Panc1 (cell line): ENCODE measurements around the gene DLG5. TPM values are rescaled to one million over a fixed set of nuclear protein-coding genes. Genes with fewer than 3 reads are reported as not detected.

ENCODE experiments used
- ATAC-seq: fragments of 200-7000 bp; cut with Tn5 transposase; 2 replicates; pipeline ENCODE4 v1.9.1; 2020; ENCODE audit warnings: mild to moderate bottlenecking, moderate library complexity
- BruUV-seq: library from RNA; stranded (reverse); fragments of 400-500 nt; replicated peaks from 2 replicates; lab custom pipeline; 2021; lab: Mats Ljungman, UMichigan
- CTCF ChIA-PET: fragments of 300-600 bp; sonication (Branson Sonifier 250); formaldehyde crosslinking; loops from one replicate; lab custom pipeline; 2022; ENCODE audit warnings: antibody characterized with exemption; lab: Charles Lee
- POLR2A ChIA-PET: fragments of 300-600 bp; sonication (Branson Sonifier 250); formaldehyde crosslinking; loops from one replicate; lab custom pipeline; 2022; ENCODE audit warnings: antibody characterized with exemption; lab: Charles Lee
- DNase-seq: peaks from one replicate; pipeline ENCODE4 v3.0.0-alpha.2; 2010; ENCODE audit warnings: low read depth, low spot score
- H3K27ac ChIP-seq: 2 replicates; pipeline ENCODE4 v1.5.1; 2011; ENCODE audit warnings: mild to moderate bottlenecking, low read length, inconsistent platforms
- H3K27me3 ChIP-seq: fragments of 200-500 bp; sonication (Bioruptor generic); 2 replicates; pipeline ENCODE4 v1.6.0; 2014; ENCODE audit warnings: low read length, inconsistent platforms; ENCODE audit not compliant: control insufficient read depth, insufficient read depth
- H3K36me3 ChIP-seq: fragments of 200-500 bp; sonication (Bioruptor generic); 2 replicates; pipeline ENCODE4 v1.5.1; 2014; ENCODE audit warnings: inconsistent platforms, mild to moderate bottlenecking, low read length, moderate library complexity; ENCODE audit not compliant: control insufficient read depth, insufficient read depth
- H3K4me1 ChIP-seq: 2 replicates; pipeline ENCODE4 v1.5.1; 2011; ENCODE audit warnings: inconsistent platforms, mild to moderate bottlenecking, low read length, moderate library complexity; ENCODE audit not compliant: control insufficient read depth, insufficient read depth
- H3K4me3 ChIP-seq, 2 experiments: 2 replicates each; pipeline ENCODE4 v1.5.1; 2011 to 2012; ENCODE audit warnings: low read depth in 2 of 2, low read length in 2 of 2, mild to moderate bottlenecking in 2 of 2, inconsistent platforms in 1 of 2, moderate library complexity in 1 of 2
- H3K9me3 ChIP-seq: fragments of 200-500 bp; sonication (Bioruptor generic); 2 replicates; pipeline ENCODE4 v1.5.1; 2014; ENCODE audit warnings: low read depth, mild to moderate bottlenecking, inconsistent platforms, low read length, moderate library complexity; ENCODE audit not compliant: control insufficient read depth, insufficient read depth
- POLR2AphosphoS5 ChIP-seq: IDR thresholded peaks from 2 replicates; pipeline ENCODE4 v1.6.1; 2012; ENCODE audit warnings: mild to moderate bottlenecking, low read depth, low read length, moderate library complexity
- SIN3A ChIP-seq: IDR thresholded peaks from 2 replicates; pipeline ENCODE4 v1.6.1; 2012; ENCODE audit warnings: low read depth, mild to moderate bottlenecking, low read length, moderate library complexity, borderline replicate concordance; ENCODE audit not compliant: insufficient read depth
- TCF7L2 ChIP-seq: IDR thresholded peaks from 2 replicates; pipeline ENCODE4 v1.6.1; 2011; ENCODE audit warnings: mild to moderate bottlenecking, low read depth, low read length, inconsistent platforms
- in situ Hi-C: cut with HindIII; loops from 2 replicates; pipeline ENCODE4 v1.10.0; 2016; ENCODE audit warnings: low sequenced_read_pairs, low pct_unique_long_range_greater_than_20kb
- intact Hi-C: fragments of 100-400 bp; cut with micrococcal nuclease; formaldehyde crosslinking; loops from one replicate; pipeline ENCODE4 v1.10.0; 2022; ENCODE audit not compliant: unreplicated experiment
- total RNA-seq: library from RNA; stranded (reverse); gene quantifications from one replicate; pipeline ENCODE4 v1.2.1, GENCODE V29; 2021; ENCODE audit not compliant: unreplicated experiment
- TF ChIP-seq, protein P1 (sequence below): fragments of 450-650 bp; IDR thresholded peaks from 2 replicates; pipeline ENCODE4 v1.5.1; 2017; ENCODE audit warnings: mild to moderate bottlenecking
- TF ChIP-seq, protein P2 (sequence below), 2 experiments: IDR thresholded peaks; 2 replicates each; pipeline ENCODE4 v1.6.1; 2011 to 2012; ENCODE audit warnings: low read depth in 2 of 2, control low read depth in 1 of 2, low read length in 1 of 2, mild to moderate bottlenecking in 1 of 2, moderate library complexity in 1 of 2; ENCODE audit not compliant: insufficient read depth in 1 of 2

Gene DLG5
- total RNA-seq, 1 experiment from 2014 or later: 85.6 TPM

DNA sequence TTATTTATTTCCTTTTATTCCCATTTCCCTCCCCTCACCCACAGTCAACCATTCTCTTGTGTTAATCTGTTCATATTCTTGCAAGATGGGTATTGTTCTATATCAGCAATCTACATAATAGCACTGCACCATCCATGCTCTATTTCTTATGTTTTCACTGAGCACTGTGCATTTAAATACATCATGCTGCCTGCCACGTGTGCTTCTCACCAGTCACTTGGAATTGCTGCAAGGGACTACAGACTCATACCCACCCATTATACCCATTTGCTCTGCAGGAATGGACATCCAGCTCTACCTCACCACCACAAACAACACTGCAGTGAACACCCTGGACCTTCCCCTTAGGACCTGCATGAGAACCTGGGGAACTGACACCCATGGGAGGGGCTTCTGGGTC is 20.8 kb downstream of the DLG5 start:
- no peak overlapping the region for H3K27ac ChIP-seq
- DNase-seq (no peak), ATAC-seq (no peak)
- POLR2A ChIA-PET: interaction anchor here (0.6 to 0.7 kb wide), 2 partner anchors 14 to 28 kb away, joined by 3 to 4 read pairs; no protein-coding TSS in a partner anchor
- no peak overlapping the region for H3K4me3 ChIP-seq
- H3K27me3 ChIP-seq: no peaks in the 10 kb centered on the region
- TF ChIP-seq, protein P1, sequence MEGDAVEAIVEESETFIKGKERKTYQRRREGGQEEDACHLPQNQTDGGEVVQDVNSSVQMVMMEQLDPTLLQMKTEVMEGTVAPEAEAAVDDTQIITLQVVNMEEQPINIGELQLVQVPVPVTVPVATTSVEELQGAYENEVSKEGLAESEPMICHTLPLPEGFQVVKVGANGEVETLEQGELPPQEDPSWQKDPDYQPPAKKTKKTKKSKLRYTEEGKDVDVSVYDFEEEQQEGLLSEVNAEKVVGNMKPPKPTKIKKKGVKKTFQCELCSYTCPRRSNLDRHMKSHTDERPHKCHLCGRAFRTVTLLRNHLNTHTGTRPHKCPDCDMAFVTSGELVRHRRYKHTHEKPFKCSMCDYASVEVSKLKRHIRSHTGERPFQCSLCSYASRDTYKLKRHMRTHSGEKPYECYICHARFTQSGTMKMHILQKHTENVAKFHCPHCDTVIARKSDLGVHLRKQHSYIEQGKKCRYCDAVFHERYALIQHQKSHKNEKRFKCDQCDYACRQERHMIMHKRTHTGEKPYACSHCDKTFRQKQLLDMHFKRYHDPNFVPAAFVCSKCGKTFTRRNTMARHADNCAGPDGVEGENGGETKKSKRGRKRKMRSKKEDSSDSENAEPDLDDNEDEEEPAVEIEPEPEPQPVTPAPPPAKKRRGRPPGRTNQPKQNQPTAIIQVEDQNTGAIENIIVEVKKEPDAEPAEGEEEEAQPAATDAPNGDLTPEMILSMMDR: no peak
- TF ChIP-seq TCF7L2 (no peak), SIN3A (no peak), POLR2AphosphoS5 (no peak)
- TF ChIP-seq, protein P2, sequence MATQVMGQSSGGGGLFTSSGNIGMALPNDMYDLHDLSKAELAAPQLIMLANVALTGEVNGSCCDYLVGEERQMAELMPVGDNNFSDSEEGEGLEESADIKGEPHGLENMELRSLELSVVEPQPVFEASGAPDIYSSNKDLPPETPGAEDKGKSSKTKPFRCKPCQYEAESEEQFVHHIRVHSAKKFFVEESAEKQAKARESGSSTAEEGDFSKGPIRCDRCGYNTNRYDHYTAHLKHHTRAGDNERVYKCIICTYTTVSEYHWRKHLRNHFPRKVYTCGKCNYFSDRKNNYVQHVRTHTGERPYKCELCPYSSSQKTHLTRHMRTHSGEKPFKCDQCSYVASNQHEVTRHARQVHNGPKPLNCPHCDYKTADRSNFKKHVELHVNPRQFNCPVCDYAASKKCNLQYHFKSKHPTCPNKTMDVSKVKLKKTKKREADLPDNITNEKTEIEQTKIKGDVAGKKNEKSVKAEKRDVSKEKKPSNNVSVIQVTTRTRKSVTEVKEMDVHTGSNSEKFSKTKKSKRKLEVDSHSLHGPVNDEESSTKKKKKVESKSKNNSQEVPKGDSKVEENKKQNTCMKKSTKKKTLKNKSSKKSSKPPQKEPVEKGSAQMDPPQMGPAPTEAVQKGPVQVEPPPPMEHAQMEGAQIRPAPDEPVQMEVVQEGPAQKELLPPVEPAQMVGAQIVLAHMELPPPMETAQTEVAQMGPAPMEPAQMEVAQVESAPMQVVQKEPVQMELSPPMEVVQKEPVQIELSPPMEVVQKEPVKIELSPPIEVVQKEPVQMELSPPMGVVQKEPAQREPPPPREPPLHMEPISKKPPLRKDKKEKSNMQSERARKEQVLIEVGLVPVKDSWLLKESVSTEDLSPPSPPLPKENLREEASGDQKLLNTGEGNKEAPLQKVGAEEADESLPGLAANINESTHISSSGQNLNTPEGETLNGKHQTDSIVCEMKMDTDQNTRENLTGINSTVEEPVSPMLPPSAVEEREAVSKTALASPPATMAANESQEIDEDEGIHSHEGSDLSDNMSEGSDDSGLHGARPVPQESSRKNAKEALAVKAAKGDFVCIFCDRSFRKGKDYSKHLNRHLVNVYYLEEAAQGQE (IDR thresholded peaks at IDR 0.05; ENCODE audit: insufficient read depth in 1 of 2, low read depth in 2 of 2, low read length in 1 of 2): no peak
- no peaks in the 10 kb centered on the region for H3K9me3 ChIP-seq
- peaks cover 12% of the 10 kb centered on the region for H3K4me1 ChIP-seq
- in situ Hi-C loops: no loop called here
- no peaks in the 10 kb centered on the region for H3K36me3 ChIP-seq
- CTCF ChIA-PET: interaction anchor here (0.6 kb wide), 1 partner anchor 67 kb away, joined by 4 read pairs; no protein-coding TSS in a partner anchor
- intact Hi-C loops: no loop called here
- BruUV-seq: no TSS peak

DNA sequence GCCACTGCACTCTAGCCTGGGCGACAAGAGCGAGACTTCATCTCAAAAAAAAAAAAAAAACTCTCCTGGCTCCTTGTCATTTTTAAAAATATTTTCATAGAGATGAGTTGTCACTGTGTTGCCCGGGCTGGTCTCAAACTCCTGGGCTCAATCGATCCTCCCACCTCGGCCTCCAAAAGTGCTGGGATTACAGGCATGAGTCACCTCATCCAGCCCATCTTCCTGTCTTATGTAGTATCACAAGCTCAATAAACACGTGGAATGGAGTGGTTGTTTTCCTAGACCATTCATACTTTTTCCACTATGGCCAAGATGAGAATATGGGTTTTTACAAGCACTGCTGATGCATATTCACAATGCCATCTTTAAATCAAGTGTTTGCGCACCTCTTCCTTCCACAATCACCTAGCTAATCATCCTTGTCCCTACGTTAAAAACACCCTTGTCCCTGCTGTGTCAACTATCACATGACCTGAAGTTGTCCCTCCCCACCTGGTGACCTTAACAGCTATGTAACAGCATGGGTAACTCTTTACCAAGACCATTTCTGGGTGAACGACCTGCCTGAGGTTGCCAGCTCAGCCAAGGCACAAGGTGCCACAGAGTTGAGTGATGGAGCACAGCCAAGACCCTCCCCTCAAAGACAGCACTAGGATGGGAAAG is 21.3 kb downstream of the DLG5 start:
- intact Hi-C loops (no loop called here), in situ Hi-C loops (no loop called here)

More for the DNA sequence above, 21.3 kb downstream of the DLG5 start:
- TSS peak; percentile 64 for BruUV-seq
- DNase-seq (no peak), ATAC-seq (no peak)
- Histone ChIP-seq H3K4me3 (no peak overlapping the region), H3K9me3 (no peaks in the 10 kb centered on the region), H3K27ac (no peak overlapping the region), H3K27me3 (no peaks in the 10 kb centered on the region), H3K4me1 (peaks cover 9% of the 10 kb centered on the region), H3K36me3 (no peaks in the 10 kb centered on the region)
- POLR2A ChIA-PET: interaction anchor here (0.6 to 0.7 kb wide), 2 partner anchors 14 to 29 kb away, joined by 3 to 4 read pairs; no protein-coding TSS in a partner anchor
- CTCF ChIA-PET: no interaction called here
- TF ChIP-seq, protein P2 (IDR thresholded peaks at IDR 0.05; ENCODE audit: insufficient read depth in 1 of 2, low read depth in 2 of 2, low read length in 1 of 2): no peak
- TF ChIP-seq, protein P1: no peak
- TF ChIP-seq SIN3A (no peak), POLR2AphosphoS5 (no peak), TCF7L2 (no peak)
